GM21423 (cell line): ENCODE data around the gene ERBB2.
A peak's percentile ranks its signal among the peaks of the same experiment; 100 is the strongest.
"Not testable (repeated sequence)": the region's sequence is repeated elsewhere in the genome, so short reads cannot be mapped to it uniquely, and the experiment has no call there.

Source experiments
- ATAC-seq: cut with Tn5 transposase; IDR thresholded peaks from one replicate; pipeline ENCODE4 v1.9.1; 2021; ENCODE audit warnings: mild to moderate bottlenecking, moderate library complexity; ENCODE audit not compliant: unreplicated experiment

ERBB2 gene

DNA sequence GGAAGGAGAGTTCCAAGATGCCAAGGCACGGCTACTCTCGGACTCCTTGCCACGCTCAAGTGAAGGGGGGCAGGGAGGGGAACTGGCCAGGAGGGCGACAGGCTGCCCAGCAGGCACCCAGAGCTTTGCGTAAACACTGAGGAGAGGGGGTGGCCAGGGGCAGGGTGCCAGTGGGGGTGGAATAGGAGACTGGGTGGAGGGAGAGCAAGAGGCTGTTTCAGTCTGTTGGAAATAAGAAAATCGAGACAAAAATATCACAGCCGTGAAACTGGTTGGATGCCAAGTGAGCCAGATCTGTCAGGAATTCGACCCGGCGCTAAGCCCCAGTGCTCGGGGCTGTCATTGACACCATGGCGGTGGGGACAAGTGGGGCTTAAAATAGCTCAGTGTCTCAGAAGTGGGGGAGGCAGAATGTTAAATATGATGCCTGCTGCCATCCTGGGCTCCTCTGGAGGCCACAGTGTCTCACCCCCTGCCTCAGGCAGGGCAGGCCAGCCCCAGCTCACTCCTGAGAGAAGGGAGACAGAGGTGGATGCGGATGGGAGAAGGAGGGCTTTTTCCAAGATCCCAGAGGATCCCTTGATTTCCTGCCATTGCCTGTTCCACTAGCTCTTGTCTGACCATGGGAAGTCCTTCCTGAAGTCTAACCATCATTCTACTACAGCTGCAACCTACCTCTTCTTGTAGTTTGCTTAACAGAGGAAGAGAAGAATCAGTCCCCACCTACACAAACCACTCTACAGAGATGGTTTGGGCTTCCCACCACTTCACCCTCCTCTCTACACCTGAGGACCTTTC is 22.1 kb upstream of the ERBB2 start:
- ATAC-seq, result no peak

DNA sequence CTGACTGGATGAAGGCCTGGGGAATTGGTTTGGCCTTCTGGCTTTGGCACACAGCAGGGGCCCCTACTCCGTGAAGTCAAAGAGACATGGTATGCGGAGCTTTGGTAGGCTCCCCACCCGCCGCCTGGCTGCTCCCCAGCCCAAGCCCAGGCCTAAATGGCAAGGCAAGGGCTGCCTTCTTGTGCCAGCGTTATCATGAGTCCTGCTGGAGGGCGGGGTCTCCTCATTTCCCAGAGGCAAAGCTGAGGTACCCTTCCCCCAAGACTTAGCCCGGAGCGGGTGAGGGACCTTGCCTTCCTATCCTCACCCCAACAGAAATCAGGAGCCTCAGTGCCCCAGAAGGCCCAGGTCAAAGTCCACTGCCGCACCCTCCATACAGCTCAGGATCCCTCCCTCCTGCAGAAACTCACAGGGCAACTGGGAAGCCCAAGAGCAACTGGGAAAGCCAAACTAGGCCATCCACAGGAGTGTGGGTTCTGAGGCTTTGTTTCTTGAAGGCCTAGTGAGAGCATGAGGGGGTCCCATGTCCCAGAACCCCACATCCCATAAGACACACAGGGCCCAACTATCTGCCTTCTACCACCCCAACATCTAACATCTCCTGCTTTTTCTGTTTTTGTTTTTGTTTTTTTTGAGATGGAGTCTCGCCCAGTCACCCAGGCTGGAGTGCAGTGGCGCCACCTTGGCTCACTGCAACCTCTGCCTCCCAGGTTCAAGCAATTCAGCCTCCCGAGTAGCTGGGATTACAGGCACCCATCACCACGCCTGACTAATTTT is 21.3 kb upstream of the ERBB2 start:
- no peak for ATAC-seq

DNA sequence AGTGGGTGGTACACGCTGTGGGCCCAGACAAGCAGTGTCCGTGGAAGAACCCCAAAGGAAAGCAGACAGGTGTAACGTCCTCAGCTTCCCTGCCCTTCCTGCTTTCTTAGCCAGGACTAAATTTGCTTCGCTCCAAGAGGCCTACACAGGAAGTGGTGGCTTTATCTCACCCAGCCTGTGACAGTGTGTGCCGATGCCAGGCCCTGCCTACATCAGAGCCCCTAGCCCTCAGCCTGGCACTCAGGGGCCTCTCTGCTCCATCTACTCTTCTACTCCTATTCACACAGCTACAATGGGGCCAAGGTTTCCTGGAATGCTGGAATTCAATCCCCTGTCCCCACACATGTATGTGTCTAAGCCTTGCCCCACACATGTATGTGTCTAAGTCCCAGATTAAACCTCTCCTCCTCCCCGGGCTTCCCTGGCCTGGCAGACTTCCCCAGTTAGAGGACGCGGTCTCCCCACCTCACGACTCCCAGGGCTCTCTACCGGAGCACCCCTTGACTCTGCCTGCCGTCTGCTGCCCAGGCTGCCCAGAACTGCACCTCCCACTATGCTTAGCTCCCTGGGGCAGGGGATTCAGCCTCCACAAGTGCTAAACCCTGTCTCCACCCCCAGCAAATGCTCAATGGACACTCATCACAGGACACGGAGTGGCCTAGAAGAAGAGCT is 20.2 kb upstream of the ERBB2 start:
- no peak for ATAC-seq

DNA sequence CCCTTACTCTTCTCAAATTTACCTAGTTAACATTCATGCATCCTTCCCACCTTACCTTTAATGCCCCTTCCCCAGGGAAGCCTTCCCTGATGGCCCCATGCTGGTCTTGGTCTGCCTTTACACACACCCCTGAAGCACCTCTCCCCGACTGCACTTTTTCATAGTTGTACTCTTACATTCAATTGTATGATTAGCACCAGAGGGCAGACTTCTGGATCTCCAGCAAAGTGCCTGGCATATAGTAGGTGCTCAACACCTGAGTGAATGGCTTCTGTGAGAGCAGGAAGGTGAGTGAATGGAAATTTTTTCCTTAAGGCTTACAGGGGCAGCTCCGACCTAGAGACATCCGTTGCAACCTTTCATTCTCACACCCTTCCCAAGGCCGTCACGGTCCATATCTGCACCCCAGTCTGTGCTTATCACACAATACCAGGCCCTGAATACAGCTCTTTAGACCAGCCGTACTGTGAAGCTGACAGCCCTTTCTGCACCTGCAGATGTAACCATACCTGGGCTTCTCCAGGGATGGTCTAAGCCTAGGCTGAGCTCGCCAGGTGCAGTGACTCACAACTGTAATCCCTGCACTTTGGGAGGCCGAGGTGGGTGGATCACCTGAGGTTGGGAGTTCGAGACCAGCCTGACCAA is 16.4 kb upstream of the ERBB2 start:
- no peak for ATAC-seq

DNA sequence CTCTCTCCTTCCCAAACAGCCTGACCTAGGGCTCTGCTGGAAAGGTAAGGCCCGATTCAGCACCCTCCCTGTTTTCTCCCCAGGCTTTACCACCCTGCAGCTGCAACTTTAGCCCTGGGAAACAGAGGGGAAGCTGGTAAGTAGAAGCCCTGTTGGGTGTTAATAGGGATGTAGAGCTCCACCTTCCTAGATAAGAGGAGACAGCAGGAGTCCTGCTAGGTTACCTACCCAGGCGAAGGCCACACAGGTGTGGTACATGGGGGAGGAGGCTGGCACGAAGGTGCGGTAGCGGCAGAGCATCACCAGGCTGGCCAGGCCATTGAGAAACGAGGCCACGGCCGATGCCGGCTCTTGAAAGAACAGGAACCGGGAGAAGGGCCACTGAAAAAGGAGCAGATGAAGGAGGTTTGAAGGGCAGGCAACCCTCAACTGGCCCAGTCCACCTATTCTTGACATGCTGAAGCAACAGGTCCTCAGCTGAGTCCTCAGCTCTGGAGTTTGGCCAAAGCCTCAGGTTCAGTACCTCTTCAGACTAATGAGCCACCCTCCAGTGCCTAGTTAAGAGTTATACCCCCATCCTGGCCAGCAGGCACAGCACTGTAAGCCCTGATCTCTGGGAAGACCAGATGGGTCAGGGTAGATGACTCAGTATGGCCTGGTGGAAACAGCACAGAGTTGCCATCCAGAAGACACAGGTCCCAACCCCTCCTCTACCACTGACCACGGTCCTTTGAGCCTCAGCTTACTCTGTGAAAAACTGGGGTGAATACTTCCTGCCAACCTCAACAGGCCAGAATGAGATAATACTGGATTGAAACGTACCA is 15.3 kb upstream of the ERBB2 start:
- no peak for ATAC-seq

DNA sequence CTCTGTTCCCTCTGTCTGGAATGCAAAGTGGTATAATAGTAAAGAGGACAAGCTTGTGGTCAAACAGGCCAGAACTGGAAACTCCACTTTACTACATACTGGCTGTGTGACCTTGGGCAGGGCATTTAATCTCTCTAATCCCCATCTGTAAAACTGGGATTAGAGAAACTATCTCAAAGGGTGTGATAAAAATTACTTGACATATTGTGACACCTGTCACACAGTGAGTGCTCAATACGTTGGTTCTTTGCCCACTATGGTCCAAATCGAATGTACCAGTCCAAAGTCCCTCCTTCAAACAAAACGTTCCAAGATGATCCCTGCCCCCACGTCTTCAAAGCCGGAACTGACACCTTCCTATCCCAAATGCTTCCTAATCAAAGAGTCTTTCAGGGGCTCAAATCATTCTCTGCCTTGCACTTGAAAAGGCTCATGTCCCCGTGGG is 12.7 kb upstream of the ERBB2 start:
- ATAC-seq, result no peak

DNA sequence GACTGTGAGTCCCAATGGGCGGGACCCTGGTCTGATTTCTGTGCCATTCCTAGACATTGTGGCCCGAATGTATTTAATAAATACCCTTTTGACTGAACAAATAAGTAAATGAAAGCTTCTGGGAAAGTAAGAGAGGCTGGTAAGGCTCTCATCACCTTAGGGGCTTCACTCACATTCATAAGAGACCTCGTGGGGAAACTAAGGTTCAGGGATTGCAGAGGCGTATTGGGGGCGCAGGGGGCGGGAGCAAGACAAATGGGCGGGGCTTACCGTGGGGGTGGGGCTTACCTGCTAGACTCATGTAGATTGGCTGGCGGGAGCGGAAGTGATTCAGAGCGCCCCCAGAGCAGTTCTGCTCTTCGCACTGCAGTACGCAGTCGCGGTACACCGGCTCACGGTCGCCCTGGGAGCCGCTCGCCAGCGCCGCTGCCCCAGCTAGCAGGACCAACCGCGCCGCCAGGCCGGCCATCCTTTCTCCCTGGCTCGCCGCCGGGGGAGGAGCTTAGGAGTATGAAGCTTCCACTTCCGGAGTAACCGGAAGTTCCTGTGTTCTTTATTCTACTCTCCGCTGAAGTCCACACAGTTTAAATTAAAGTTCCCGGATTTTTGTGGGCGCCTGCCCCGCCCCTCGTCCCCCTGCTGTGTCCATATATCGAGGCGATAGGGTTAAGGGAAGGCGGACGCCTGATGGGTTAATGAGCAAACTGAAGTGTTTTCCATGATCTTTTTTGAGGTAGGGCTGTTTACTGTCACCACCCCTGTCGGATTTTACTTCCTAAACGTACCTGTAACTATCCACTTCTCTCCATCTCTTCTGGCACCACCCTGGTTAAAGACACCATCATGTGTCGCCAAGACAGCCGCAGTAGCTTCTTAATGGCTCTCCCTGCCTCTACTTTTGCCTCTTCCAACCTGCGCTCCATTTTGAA is 12.1 kb upstream of the ERBB2 start, which contains the start of gene PGAP3:
Gene PGAP3, minus strand, starts transcription at position 512 of the 929 bp plus-strand sequence. Its CDS starts 43 bp downstream, at position 469.
- peak; percentile 87 for ATAC-seq

DNA sequence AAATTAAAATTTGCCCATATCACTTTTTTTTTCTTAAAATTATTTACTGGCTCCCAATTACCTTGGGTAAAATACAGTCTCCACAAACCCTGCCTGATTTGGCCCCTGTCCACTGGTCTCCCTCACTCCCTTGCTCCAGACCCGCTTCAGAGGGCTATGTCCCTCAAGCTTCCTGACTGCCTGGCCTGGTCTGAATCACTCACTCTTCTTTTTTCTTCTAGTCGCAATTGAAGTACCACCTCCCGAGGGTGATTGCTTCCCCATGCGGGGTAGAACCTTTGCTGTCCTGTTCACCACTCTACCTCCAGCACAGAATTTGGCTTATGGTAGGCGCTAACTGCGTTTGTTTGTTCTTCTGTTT is 11.4 kb upstream of the ERBB2 start:
- ATAC-seq, result no peak

DNA sequence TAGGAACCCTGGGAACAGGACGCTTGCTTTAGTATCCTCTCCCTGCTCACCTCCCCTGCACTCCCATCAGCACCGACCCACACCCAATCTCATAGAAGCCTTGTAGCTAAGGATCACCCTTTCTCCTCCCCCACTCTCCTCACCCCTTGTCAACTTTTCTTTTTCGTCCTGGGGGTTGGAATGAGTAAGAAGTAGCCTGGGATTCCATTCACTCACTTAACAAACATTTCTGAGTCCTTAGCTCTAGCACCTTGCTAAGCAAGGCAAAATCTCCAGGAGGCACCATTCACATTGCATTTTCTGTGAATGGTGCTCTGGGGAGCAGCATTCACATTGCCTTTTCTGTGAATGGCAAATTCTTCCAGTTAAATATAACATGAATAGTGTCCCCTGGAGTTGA is 10.9 kb upstream of the ERBB2 start:
- ATAC-seq, result no peak

DNA sequence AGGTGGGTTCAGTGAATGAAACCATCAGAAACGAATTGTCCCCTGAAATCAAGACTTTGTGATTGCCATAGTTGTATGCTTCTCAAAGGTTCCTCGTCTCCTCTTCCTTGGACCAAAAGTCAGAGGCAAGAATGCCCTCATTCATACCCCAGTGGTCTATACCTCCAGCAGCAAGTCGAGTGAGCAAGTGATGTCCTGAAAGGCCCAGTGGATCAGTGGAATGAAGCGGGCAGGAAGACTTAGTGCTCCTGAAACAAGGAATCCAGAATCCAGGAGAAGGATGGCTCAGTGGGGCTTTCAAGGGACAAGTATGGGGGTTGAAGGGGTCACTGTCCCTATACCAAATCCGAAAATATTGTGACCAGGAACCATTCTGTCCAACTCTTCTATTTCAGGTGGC is 5.3 kb upstream of the ERBB2 start:
- no peak for ATAC-seq

DNA sequence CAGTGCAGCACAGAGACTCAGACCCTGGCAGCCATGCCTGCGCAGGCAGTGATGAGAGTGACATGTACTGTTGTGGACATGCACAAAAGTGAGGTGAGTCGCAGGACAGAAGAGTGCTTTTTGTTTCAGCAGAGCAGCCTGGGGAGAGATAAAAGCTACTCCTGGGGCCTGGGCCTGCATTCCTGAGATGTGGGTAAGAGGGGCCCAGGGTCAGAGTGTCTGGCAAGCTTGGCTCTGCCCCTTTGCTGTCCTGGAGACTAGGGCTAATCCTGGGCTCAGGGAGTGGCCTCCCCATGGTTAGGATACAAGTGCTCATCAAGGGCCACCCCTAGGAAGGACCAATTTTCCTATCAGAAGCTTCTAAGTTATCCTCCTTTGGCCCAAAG is 4.8 kb upstream of the ERBB2 start:
- no peak for ATAC-seq

DNA sequence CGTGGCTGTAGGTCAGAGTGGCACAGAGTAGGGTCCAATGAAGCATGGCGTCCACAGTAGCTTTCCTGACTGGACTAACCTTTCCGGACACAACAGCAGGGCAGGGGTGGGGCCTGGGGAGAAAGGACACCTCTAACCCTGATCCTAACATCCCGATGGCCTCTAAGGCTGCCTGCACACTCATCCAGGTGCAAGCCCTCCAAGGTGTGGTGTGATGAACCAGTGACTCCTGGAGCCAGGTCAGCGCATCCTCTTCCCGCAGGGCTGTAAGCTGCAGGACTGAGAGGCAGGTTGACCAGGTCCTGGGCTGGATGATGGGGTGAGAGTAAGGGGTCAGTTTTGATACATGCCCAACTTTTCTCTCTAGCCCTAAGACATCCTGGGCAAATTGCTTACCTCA is 3.1 kb upstream of the ERBB2 start:
- no peak for ATAC-seq

DNA sequence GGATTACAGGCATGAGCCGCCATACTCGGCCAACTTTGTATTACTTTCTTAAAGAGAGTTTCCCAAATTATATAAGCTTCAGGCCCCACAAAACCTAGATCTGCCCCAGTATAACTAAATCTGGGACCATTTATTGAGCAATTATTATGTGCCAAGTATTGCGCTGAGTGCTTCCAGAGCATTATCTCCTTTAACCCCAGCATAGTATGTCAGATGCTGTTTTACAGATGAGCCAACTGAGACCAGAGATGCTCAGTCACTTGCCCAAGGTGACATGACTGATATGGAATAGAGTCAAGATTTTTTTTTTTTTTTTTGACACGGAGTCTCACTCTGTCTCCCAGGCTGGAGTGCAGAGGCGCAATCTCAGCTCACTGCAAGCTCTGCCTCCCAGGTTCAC is 1.9 kb upstream of the ERBB2 start:
- ATAC-seq, result no peak

DNA sequence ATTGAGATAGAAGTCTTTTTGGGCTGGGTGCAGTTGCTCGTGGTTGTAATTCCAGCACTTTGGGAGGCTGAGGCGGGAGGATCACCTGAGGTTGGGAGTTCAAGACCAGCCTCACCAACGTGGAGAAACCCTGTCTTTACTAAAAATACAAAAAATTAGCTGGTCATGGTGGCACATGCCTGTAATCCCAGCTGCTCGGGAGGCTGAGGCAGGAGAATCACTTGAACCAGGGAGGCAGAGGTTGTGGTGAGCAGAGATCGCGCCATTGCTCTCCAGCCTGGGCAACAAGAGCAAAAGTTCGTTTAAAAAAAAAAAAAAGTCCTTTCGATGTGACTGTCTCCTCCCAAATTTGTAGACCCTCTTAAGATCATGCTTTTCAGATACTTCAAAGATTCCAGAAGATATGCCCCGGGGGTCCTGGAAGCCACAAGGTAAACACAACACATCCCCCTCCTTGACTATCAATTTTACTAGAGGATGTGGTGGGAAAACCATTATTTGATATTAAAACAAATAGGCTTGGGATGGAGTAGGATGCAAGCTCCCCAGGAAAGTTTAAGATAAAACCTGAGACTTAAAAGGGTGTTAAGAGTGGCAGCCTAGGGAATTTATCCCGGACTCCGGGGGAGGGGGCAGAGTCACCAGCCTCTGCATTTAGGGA is 577 bp upstream of the ERBB2 start:
- ATAC-seq, result not testable (repeated sequence)

DNA sequence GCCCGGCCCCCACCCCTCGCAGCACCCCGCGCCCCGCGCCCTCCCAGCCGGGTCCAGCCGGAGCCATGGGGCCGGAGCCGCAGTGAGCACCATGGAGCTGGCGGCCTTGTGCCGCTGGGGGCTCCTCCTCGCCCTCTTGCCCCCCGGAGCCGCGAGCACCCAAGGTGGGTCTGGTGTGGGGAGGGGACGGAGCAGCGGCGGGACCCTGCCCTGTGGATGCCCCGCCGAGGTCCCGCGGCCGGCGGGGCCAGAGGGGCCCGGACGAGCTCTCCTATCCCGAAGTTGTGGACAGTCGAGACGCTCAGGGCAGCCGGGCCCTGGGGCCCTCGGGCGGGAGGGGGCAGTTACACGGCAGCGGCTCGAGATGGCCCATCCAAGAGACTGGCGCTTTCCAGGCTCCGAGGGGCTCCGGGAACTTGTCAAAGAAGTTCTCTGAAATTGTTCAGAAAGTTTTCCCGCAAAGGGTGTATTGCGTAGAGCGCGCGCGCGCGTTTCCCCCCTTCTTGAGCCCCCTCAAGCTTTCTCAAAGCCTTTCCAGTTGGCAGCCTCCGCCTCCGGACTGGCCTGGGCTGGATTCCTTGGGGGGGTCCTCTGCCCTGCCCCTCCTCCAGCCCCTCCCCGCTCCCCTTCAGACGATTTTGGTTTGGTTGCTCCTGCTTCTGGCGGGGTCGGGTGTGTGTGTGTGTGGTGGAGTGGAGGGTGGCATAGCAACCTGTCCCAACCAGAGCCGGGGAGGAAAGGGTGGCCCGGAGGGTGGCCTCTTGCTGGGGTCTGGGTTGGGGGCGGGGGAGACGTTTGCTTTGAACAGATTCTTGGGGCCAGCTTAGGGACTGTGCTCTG is 504 bp downstream of the ERBB2 start:
- no peak for ATAC-seq

DNA sequence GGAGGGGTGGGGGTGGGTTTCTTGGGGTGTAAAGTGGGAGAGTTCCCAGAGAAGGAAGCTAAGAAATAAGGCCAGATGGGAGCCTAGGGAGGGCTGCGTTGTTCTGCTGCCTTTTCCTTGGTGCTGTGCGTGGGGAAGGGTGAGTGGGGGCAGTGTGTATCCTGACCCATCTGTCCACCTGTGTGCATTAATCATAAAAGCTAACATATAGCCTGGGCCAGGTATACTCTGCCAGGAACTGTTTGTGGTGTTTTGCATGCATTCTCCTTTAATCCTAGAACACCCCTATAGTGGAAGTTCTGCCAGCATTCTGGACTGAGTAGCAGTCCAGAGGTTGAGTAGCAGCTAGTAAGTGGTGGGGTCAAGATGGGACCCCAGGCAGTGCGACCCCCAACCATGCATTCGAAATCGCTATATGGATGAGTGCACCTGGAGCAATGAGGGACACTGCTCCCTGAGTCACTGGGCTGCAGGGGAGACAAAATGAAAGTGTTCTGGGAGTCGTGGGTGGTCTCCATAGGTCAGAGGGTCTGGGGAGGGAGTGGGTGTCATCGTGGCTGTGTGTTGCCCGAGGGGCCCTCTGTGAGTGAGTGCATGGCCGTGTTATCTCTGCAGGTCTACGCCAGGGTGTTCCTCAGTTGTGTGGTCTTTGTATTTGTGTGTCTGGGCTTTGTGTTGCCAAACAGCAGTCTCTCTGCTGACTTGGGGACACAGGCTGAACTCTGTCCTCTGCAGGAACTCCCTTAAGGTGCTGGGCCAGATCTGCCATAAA is 1.3 kb downstream of the ERBB2 start:
- ATAC-seq, result no peak

DNA sequence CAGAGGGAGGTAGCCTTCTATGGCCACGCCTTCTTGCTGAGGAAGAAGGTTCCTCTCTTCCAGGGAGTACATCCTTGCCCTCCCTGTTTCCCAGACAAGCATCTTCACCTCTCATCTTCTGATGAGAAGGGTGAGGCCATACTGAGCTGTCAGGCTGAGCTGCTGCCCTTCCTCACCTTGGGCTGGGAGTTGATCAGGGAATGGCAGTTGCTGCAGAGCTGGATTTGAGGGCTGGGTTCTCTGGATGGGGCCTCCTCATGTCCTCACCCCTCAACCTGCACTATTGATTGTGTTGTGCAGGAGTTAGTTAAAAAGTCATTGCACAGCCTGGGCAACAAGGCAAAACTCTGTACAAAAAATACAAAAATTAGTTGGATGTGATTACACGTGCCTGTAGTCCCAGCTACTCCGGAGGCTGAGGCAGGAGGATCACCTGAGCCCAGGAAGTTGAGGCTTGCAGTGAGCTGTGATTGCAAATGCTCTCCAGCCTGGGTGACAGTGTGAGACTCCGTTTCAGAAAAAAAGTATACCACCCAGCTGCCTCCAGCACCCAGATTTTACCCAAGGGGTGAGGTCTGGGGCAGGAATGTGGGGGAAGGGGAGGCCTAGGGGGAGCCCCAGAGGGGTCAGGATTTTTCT is 2.0 kb downstream of the ERBB2 start:
- no peak for ATAC-seq
